Activated CD4-positive, alpha-beta memory T cell treated with anti-CD3 and anti-CD28 coated beads, Interleukin-2, amount 10 ng/mL, durations not matched to agents 7 days and 5 days (primary cell): Measurements from ENCODE around the gene MYH4. TPM values are rescaled to one million over a fixed set of nuclear protein-coding genes. Genes with fewer than 3 reads are reported as not detected.

Experiments
- CTCF ChIA-PET: fragments of 350-600 bp; sonication (Branson Sonifier 250); formaldehyde crosslinking; loops from one replicate; lab custom pipeline; 2021; ENCODE audit warnings: antibody characterized with exemption, inconsistent platforms; lab: Charles Lee
- POLR2A ChIA-PET: fragments of 350-600 bp; sonication (Branson Sonifier 250); formaldehyde crosslinking; loops from one replicate; lab custom pipeline; 2021; ENCODE audit warnings: antibody characterized with exemption; lab: Charles Lee
- DNase-seq: peaks from one replicate; pipeline ENCODE4 v3.0.0-alpha.2; 2020
- H3K27ac Mint-ChIP-seq: one replicate; pipeline ENCODE4 v1.8.0; 2021; ENCODE audit warnings: mild to moderate bottlenecking, mixed read lengths
- H3K27me3 Mint-ChIP-seq: one replicate; pipeline ENCODE4 v1.8.0; 2021; ENCODE audit warnings: mixed read lengths
- H3K36me3 Mint-ChIP-seq: one replicate; pipeline ENCODE4 v1.8.0; 2021; ENCODE audit warnings: low read depth, mixed read lengths
- H3K4me1 Mint-ChIP-seq: one replicate; pipeline ENCODE4 v1.8.0; 2021; ENCODE audit warnings: mixed read lengths
- H3K4me3 Mint-ChIP-seq: one replicate; pipeline ENCODE4 v1.8.0; 2021; ENCODE audit warnings: mild to moderate bottlenecking, mixed read lengths
- H3K9me3 Mint-ChIP-seq: one replicate; pipeline ENCODE4 v1.8.0; 2021; ENCODE audit warnings: mixed read lengths
- total RNA-seq, 2 experiments: library from RNA; stranded (reverse); gene quantifications; one replicate each; pipeline ENCODE4 v1.2.3, GENCODE V29; 2021

MYH4 gene
- total RNA-seq, 2 experiments from 2014 or later = not detected

GRCh38 chr17:10458701-10459100, 10.7 kb downstream of the MYH4 start:
- Mint-ChIP-seq H3K4me1 (no peaks in the 10 kb centered on the region), H3K27ac (no peak overlapping the region), H3K4me3 (no peak overlapping the region), H3K36me3 (no peaks in the 10 kb centered on the region), H3K9me3 (no peaks in the 10 kb centered on the region), H3K27me3 (no peaks in the 10 kb centered on the region)
- ChIA-PET CTCF (no interaction called here), POLR2A (no interaction called here)
- DNase-seq = no peak

DNA sequence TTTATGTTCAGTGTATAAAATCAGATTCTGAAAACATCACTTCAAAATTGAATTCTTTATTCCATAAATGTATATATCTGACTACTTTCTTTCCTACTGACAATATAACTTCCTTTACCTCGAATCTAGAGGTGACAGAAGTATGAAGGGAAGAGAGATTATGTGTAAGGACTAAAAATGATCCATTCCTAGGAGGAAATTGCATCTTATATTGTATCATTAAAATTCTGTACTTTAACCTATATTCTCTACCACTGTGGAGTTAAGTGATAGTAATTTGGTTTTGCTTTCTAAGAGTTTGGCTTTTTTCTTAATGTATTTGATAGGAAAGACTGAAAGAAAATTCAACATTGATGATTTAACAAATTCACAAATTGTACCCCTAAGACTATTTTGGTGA, 11.4 kb downstream of the MYH4 start:
- Mint-ChIP-seq H3K27me3 (no peaks in the 10 kb centered on the region), H3K36me3 (no peaks in the 10 kb centered on the region), H3K9me3 (no peaks in the 10 kb centered on the region), H3K4me3 (no peak overlapping the region), H3K4me1 (no peaks in the 10 kb centered on the region), H3K27ac (no peak overlapping the region)
- CTCF ChIA-PET = no interaction called here
- DNase-seq = no peak
- POLR2A ChIA-PET = no interaction called here

GRCh38 chr17:10447026-10447931, 22.1 kb downstream of the MYH4 start:
- ChIA-PET POLR2A (no interaction called here), CTCF (no interaction called here)
- peaks cover 6% of the 10 kb centered on the region for H3K27me3 Mint-ChIP-seq
- no peak overlapping the region for H3K27ac Mint-ChIP-seq
- no peaks in the 10 kb centered on the region for H3K36me3 Mint-ChIP-seq
- DNase-seq = no peak
- H3K4me1 Mint-ChIP-seq = no peaks in the 10 kb centered on the region
- H3K9me3 Mint-ChIP-seq = no peaks in the 10 kb centered on the region
- no peak overlapping the region for H3K4me3 Mint-ChIP-seq

GRCh38 chr17:10439816-10440215, 29.5 kb downstream of the MYH4 start:
- DNase-seq = no peak
- no peaks in the 10 kb centered on the region for H3K36me3 Mint-ChIP-seq
- H3K4me1 Mint-ChIP-seq = no peaks in the 10 kb centered on the region
- no peak overlapping the region for H3K4me3 Mint-ChIP-seq
- ChIA-PET POLR2A (no interaction called here), CTCF (no interaction called here)
- no peak overlapping the region for H3K27ac Mint-ChIP-seq
- peaks cover 2% of the 10 kb centered on the region for H3K9me3 Mint-ChIP-seq
- H3K27me3 Mint-ChIP-seq = peaks cover 7% of the 10 kb centered on the region

DNA sequence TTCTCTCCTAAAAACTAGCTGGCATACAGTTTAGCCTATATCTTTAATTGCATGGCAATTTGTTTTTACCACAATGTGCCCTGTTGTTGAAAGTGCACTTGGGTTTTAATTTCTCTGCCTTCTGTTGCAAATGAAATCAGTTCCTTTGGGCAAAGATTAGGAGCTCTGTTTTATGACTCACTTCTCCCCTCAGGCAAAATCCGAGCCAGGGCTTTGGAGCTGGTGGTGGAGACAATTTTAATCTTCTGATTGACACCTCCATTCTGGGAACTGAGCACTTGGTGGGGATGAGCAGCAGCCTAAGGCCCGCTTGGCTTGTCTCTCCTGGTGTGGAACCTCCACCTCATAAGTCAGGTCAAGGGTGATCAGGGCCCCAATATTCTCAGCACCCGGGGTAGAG, 34.3 kb downstream of the MYH4 start:
- H3K4me3 Mint-ChIP-seq = no peak overlapping the region
- no peak for DNase-seq
- ChIA-PET POLR2A (no interaction called here), CTCF (no interaction called here)
- H3K9me3 Mint-ChIP-seq = peaks cover 2% of the 10 kb centered on the region
- H3K4me1 Mint-ChIP-seq = no peaks in the 10 kb centered on the region
- H3K27me3 Mint-ChIP-seq = peaks cover 6% of the 10 kb centered on the region
- no peaks in the 10 kb centered on the region for H3K36me3 Mint-ChIP-seq
- no peak overlapping the region for H3K27ac Mint-ChIP-seq

DNA sequence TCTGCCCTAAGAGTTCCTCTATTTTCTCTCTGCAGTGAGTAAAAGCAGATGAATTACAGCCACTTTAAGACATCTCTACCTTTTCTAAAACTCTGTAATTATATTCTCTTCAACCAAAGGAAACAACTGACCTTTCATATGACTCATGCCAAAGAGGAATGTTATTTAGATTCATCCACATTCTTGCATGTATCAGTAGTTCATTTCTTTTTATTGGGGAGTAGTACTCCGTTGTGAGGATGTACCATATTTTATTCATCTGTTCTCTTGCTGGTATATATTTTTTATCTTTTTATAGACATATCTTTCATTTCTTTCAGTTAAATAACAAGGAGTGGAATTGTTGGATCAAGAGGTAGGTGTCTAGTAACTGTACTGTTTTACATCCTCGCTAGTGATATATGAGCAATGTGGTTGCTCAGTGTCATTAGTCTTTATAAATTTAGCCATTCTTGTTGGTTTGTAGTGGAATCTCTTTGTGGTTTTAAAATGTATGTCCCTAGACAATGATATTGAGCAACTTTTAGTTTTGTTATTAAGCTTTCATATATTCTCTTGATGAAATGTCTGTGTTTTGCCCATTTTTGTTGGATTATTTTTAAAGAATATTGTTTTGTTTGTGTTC, 39.8 kb downstream of the MYH4 start:
- H3K4me1 Mint-ChIP-seq = no peaks in the 10 kb centered on the region
- DNase-seq = no peak
- POLR2A ChIA-PET = no interaction called here
- CTCF ChIA-PET = no interaction called here
- no peaks in the 10 kb centered on the region for H3K9me3 Mint-ChIP-seq
- no peaks in the 10 kb centered on the region for H3K36me3 Mint-ChIP-seq
- H3K27me3 Mint-ChIP-seq = peaks cover 3% of the 10 kb centered on the region
- no peak overlapping the region for H3K27ac Mint-ChIP-seq
- H3K4me3 Mint-ChIP-seq = no peak overlapping the region

DNA sequence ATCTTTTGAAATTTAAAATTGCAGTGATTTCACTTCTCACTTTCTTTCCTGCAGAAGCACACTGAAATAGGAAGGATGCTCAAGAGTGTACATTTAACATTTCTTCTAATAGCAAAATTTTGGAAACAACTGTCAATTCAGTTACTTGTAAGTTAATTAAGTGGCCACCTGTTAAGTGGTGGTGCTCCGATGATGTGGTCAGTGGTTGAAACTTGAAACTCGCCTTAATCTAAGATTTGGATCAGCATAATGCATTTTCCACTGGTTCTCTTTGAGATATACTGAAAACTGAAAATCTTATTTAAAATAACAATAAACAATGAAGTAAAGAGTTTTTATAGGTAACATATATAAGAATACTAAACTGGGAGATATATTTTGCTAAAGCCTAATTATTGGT, 40.6 kb downstream of the MYH4 start:
- H3K27me3 Mint-ChIP-seq = peaks cover 3% of the 10 kb centered on the region
- H3K36me3 Mint-ChIP-seq = no peaks in the 10 kb centered on the region
- ChIA-PET POLR2A (interaction anchor here (0.5 kb wide), 1 partner anchor 196 kb away, joined by 3 read pairs; no protein-coding TSS in a partner anchor), CTCF (no interaction called here)
- no peak for DNase-seq
- no peak overlapping the region for H3K27ac Mint-ChIP-seq
- H3K4me1 Mint-ChIP-seq = no peaks in the 10 kb centered on the region
- no peaks in the 10 kb centered on the region for H3K9me3 Mint-ChIP-seq
- no peak overlapping the region for H3K4me3 Mint-ChIP-seq

DNA sequence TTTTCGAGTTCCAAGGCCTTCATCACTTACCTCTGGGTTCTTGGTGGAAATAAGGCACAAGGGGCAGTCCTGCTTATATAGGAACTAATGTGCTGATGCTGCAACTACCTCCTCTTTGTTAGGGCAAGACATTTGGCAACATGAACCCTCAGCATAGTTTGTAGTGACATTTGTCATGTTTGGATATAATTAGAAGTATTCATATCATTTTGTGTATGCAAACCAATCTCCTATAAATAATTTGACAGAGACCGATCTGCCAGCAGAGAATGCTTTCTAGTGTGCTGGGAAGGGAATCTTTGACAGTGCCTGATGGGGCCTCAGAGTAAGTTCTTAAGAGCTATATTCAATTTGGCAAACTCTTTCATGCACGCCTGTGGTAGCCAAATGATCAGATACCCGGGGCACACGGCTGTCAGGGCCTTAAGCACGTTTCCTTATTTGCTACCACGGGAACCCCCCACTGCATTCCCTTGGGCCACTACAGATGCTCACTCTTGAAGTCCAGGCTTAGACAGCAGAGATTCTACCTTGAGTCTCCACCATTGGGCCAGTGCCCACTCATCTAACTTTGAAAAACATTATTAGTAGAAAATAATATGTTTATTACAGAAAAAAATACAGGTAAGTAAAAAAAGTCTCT, 47.3 kb downstream of the MYH4 start, which contains the start of gene MYH8:
Gene MYH8, minus strand, starts transcription at position 51 of the 643 bp plus-strand sequence. CDS start 1,723 bp downstream, outside the sequence.
- H3K36me3 Mint-ChIP-seq = no peaks in the 10 kb centered on the region
- H3K27me3 Mint-ChIP-seq = no peaks in the 10 kb centered on the region
- no peaks in the 10 kb centered on the region for H3K9me3 Mint-ChIP-seq
- DNase-seq = no peak
- CTCF ChIA-PET = no interaction called here
- H3K4me3 Mint-ChIP-seq = no peak within 1 kb of the TSS
- POLR2A ChIA-PET = no interaction called here
- H3K27ac Mint-ChIP-seq = no peak within 1 kb of the TSS
- H3K4me1 Mint-ChIP-seq = no peaks in the 10 kb centered on the region

DNA sequence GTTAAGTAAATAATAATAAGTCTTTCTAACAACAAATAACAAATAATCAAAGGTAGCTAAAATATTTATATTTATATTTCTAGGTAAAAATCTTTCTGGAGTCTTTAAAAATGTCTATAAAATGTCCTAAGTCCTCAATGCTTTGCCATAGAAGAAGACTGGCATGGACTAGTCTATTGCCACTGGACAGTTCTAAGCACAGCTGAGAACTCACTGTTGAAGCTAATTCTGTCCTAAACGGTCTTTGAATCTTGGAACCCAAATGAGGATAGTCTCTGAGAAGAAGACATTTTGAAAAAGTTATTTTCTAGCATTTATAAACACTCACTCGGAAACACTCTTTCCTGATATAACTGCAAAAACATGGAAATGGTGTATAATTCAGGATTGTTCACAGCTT, 48.1 kb downstream of the MYH4 start:
- Mint-ChIP-seq H3K27me3 (no peaks in the 10 kb centered on the region), H3K9me3 (no peaks in the 10 kb centered on the region), H3K36me3 (no peaks in the 10 kb centered on the region), H3K4me3 (no peak overlapping the region), H3K4me1 (no peaks in the 10 kb centered on the region), H3K27ac (no peak overlapping the region)
- POLR2A ChIA-PET = no interaction called here
- DNase-seq = no peak
- CTCF ChIA-PET = no interaction called here

GRCh38 chr17:10420811-10421210, 48.5 kb downstream of the MYH4 start:
- no peaks in the 10 kb centered on the region for H3K27me3 Mint-ChIP-seq
- ChIA-PET CTCF (no interaction called here), POLR2A (no interaction called here)
- H3K9me3 Mint-ChIP-seq = no peaks in the 10 kb centered on the region
- H3K4me1 Mint-ChIP-seq = no peaks in the 10 kb centered on the region
- H3K36me3 Mint-ChIP-seq = no peaks in the 10 kb centered on the region
- H3K27ac Mint-ChIP-seq = no peak overlapping the region
- no peak overlapping the region for H3K4me3 Mint-ChIP-seq
- DNase-seq = no peak

GRCh38 chr17:10417431-10417830, 51.9 kb downstream of the MYH4 start:
- ChIA-PET CTCF (no interaction called here), POLR2A (no interaction called here)
- Mint-ChIP-seq H3K27ac (no peak overlapping the region), H3K9me3 (no peaks in the 10 kb centered on the region), H3K4me1 (no peaks in the 10 kb centered on the region), H3K36me3 (no peaks in the 10 kb centered on the region), H3K4me3 (no peak overlapping the region), H3K27me3 (no peaks in the 10 kb centered on the region)
- DNase-seq = no peak

- no peak for DNase-seq
- CTCF ChIA-PET = no interaction called here
- Mint-ChIP-seq H3K36me3 (no peaks in the 10 kb centered on the region), H3K27ac (no peak overlapping the region), H3K27me3 (no peaks in the 10 kb centered on the region), H3K4me3 (no peak overlapping the region), H3K9me3 (no peaks in the 10 kb centered on the region), H3K4me1 (no peaks in the 10 kb centered on the region)
- POLR2A ChIA-PET = no interaction called here
Observed at GRCh38 chr17:10415161-10415560, 54.2 kb downstream of the MYH4 start.

DNA sequence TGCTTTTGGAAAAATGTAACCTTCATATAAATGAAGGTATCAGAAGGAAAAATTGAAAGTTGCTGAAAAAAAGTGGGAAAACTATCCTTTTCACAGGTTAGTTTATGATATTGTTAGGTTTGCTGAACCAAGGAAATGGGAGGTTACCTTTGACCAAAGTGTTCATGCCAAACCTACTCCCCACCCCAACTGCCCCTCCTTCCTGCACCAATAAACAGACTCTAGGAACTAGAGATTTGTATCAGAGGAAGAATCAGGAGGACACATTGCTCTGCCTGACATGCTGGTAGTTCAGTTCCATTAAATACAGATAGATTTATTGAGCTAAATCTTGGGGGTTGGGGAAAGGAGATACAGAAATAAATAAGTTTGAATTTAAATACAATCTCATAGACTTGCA, 65.8 kb downstream of the MYH4 start:
- no peaks in the 10 kb centered on the region for H3K9me3 Mint-ChIP-seq
- H3K4me1 Mint-ChIP-seq = peaks cover 2% of the 10 kb centered on the region
- no peak overlapping the region for H3K27ac Mint-ChIP-seq
- no peak overlapping the region for H3K4me3 Mint-ChIP-seq
- ChIA-PET CTCF (interaction anchor here (1.1 kb wide), 1 partner anchor 9 kb away, joined by 3 read pairs; no protein-coding TSS in a partner anchor), POLR2A (no interaction called here)
- DNase-seq = no peak
- peaks cover 4% of the 10 kb centered on the region for H3K27me3 Mint-ChIP-seq
- H3K36me3 Mint-ChIP-seq = no peaks in the 10 kb centered on the region
